ENCODE measurements around the gene RAB13.

Gene RAB13

GRCh38 chr1:153954826-153955225, 31.3 kb downstream of the RAB13 start:
- no peak for DNase-seq

GRCh38 chr1:153953859-153954365, 32.2 kb downstream of the RAB13 start:
- no peak for DNase-seq

- DNase-seq = no peak
Measured at GRCh38 chr1:153951801-153952200, 34.3 kb downstream of the RAB13 start.

GRCh38 chr1:153951183-153951582, 35.0 kb downstream of the RAB13 start:
- DNase-seq = no peak

GRCh38 chr1:153946622-153947241, 39.4 kb downstream of the RAB13 start, which contains the start of gene DENND4B:
TSS of gene DENND4B (minus strand) at chr1:153946718. CDS start at chr1:153944374, 2,344 bp downstream.
- DNase-seq = peak; percentile 61

- peak; percentile 70 for DNase-seq
Measured at GRCh38 chr1:153945795-153946621, 40.1 kb downstream of the RAB13 start.

GRCh38 chr1:153945131-153945794, 40.9 kb downstream of the RAB13 start:
- DNase-seq = no peak

- no peak for DNase-seq
Measured at GRCh38 chr1:153944827-153945117, 41.4 kb downstream of the RAB13 start.

- DNase-seq = no peak
Measured at GRCh38 chr1:153944005-153944826, 41.9 kb downstream of the RAB13 start.

- DNase-seq = no peak
Measured at GRCh38 chr1:153942766-153943549, 43.2 kb downstream of the RAB13 start.

GRCh38 chr1:153941826-153942725, 44.1 kb downstream of the RAB13 start:
- DNase-seq = no peak

- no peak for DNase-seq
Measured at GRCh38 chr1:153940756-153941155, 45.4 kb downstream of the RAB13 start.

GRCh38 chr1:153939476-153939875, 46.7 kb downstream of the RAB13 start:
- DNase-seq = no peak

GRCh38 chr1:153938996-153939395, 47.1 kb downstream of the RAB13 start:
- no peak for DNase-seq

GRCh38 chr1:153937331-153937730, 48.8 kb downstream of the RAB13 start:
- DNase-seq = no peak

- DNase-seq = no peak
Measured at GRCh38 chr1:153936011-153936802, 49.9 kb downstream of the RAB13 start.

- no peak for DNase-seq
Measured at GRCh38 chr1:153934746-153935145, 51.4 kb downstream of the RAB13 start.

- no peak for DNase-seq
Measured at GRCh38 chr1:153933955-153934354, 52.2 kb downstream of the RAB13 start.

- no peak for DNase-seq
Measured at GRCh38 chr1:153933430-153933829, 52.7 kb downstream of the RAB13 start.
